Prostate gland (tissue), 2 donors: ENCODE data around the gene HOMEZ. TPM values are rescaled to one million over a fixed set of nuclear protein-coding genes. Genes with fewer than 3 reads are reported as not detected.

ENCODE experiments used
- DNase-seq: peaks from one replicate; pipeline ENCODE4 v3.0.0-alpha.2; 2019; ENCODE audit warnings: low spot score
- H3K27ac ChIP-seq, 2 donors: fragments of 200-600 bp; sonication (generic); 2 replicates each; pipeline ENCODE4 v1.5.1; 2017 to 2019
- H3K27me3 ChIP-seq: fragments of 200-600 bp; sonication (generic); replicated peaks from 2 replicates; pipeline ENCODE4 v1.5.1; 2019; ENCODE audit not compliant: insufficient read depth
- H3K36me3 ChIP-seq, 2 donors: fragments of 200-600 bp; sonication (generic); 1 replicate in 1 of 2; 2 replicates in 1 of 2; pipeline versions ENCODE4 v1.5.1 to v1.8.1; 2017 to 2019
- H3K4me1 ChIP-seq: fragments of 200-600 bp; sonication (generic); replicated peaks from 2 replicates; pipeline ENCODE4 v1.5.1; 2019
- H3K4me3 ChIP-seq, 2 donors: fragments of 200-600 bp; sonication (generic); 2 replicates each; pipeline ENCODE4 v1.5.1; 2017 to 2019
- H3K9me3 ChIP-seq: fragments of 200-600 bp; sonication (generic); 2 replicates; pipeline ENCODE4 v1.5.1; 2017
- CTCF ChIP-seq, 4 experiments: fragments of 200-600 bp in 2 of 4; fragments of 450-650 bp in 2 of 4; sonication (generic) in 2 of 4; IDR thresholded peaks; 1 replicate in 3 of 4; 2 replicates in 1 of 4; pipeline ENCODE4 v1.5.1; 2016 to 2019; ENCODE audit warnings: antibody characterized with exemption in 4 of 4, mild to moderate bottlenecking in 2 of 4, moderate library complexity in 2 of 4
- POLR2A ChIP-seq: fragments of 450-650 bp; IDR thresholded peaks from one replicate; pipeline ENCODE4 v1.6.1; 2016; ENCODE audit warnings: antibody characterized with exemption, mild to moderate bottlenecking
- POLR2AphosphoS5 ChIP-seq: sonication (generic); formaldehyde crosslinking; IDR thresholded peaks from one replicate; pipeline ENCODE4 v1.6.1; 2017; ENCODE audit warnings: antibody characterized with exemption
- WGBS: methylation state at CpG from one replicate; pipeline ENCODE4 v1.1.5; 2018; 5-methylcytosine and 5-hydroxymethylcytosine counted together
- intact Hi-C: fragments of 100-400 bp; cut with DNase I; formaldehyde crosslinking; loops from one replicate; pipeline ENCODE4 v1.14.2; 2022
- total RNA-seq, 2 donors: library from RNA; depleted of rRNA; stranded (reverse); fragments of >200 nt; gene quantifications; one replicate each; pipeline ENCODE4 v1.1.0, GENCODE V29; 2016

The HOMEZ gene
- total RNA-seq, 2 donors from 2014 or later, result 15.3 to 22.0 TPM

- whole genome bisulfite sequencing, result 89% methylated on average over 7 of the region's 7 CpGs
- intact Hi-C loops, result no loop called here
- DNase-seq, result no peak
- Histone ChIP-seq H3K9me3 (no peaks in the 10 kb centered on the region), H3K4me3 (no peak overlapping the region), H3K27ac (no peak overlapping the region), H3K27me3 (no peaks in the 10 kb centered on the region), H3K36me3 (no peaks in the 10 kb centered on the region), H3K4me1 (no peaks in the 10 kb centered on the region)
- TF ChIP-seq POLR2AphosphoS5 (no peak), POLR2A (no peak), CTCF (IDR thresholded peaks at IDR 0.05) (no peak)
Observed at GRCh38 chr14:23297096-23297495, 11.2 kb upstream of the HOMEZ start.

GRCh38 chr14:23296012-23296777, 10.3 kb upstream of the HOMEZ start:
- DNase-seq, result no peak
- Histone ChIP-seq H3K4me3 (no peak overlapping the region), H3K27ac (no peak overlapping the region), H3K27me3 (no peaks in the 10 kb centered on the region), H3K4me1 (no peaks in the 10 kb centered on the region), H3K9me3 (no peaks in the 10 kb centered on the region), H3K36me3 (no peaks in the 10 kb centered on the region)
- TF ChIP-seq POLR2A, result no peak
- no peak for TF ChIP-seq CTCF (IDR thresholded peaks at IDR 0.05)
- intact Hi-C loops, result no loop called here
- WGBS, result 90% methylated on average over 7 of the region's 7 CpGs

GRCh38 chr14:23294734-23295561, 9.0 kb upstream of the HOMEZ start:
- Histone ChIP-seq H3K27me3 (no peaks in the 10 kb centered on the region), H3K36me3 (no peaks in the 10 kb centered on the region), H3K4me1 (no peaks in the 10 kb centered on the region), H3K27ac (no peak overlapping the region), H3K4me3 (no peak overlapping the region), H3K9me3 (no peaks in the 10 kb centered on the region)
- intact Hi-C loops, result no loop called here
- no peak for DNase-seq
- no peak for TF ChIP-seq POLR2A
- TF ChIP-seq POLR2AphosphoS5, result peak; percentile 5
- peak; percentile 47 to 79 (median 70) for TF ChIP-seq CTCF (IDR thresholded peaks at IDR 0.05)
- 35% methylated on average over 24 of the region's 24 CpGs for WGBS

- DNase-seq, result no peak
- WGBS, result 36% methylated on average over 6 of the region's 6 CpGs
- Histone ChIP-seq H3K4me1 (no peaks in the 10 kb centered on the region), H3K4me3 (peak overlapping the region; percentile 84 to 98), H3K27me3 (no peaks in the 10 kb centered on the region), H3K27ac (peak overlapping the region; percentile 92 to 99), H3K36me3 (no peaks in the 10 kb centered on the region), H3K9me3 (no peaks in the 10 kb centered on the region)
- intact Hi-C loops, result no loop called here
- TF ChIP-seq POLR2A (no peak), CTCF (IDR thresholded peaks at IDR 0.05) (no peak), POLR2AphosphoS5 (no peak)
Observed at GRCh38 chr14:23286902-23287479, 1.1 kb upstream of the HOMEZ start.
